GM11168 (cell line): Measurements from ENCODE around the gene SPATA32.

Experiments used
- in situ Hi-C: fragments of 300-500 bp; cut with MboI; formaldehyde crosslinking; loops from one replicate; pipeline ENCODE4 v1.12.0; 2022; ENCODE audit warnings: low sequenced_read_pairs; ENCODE audit not compliant: unreplicated experiment

Gene SPATA32

GRCh38 chr17:45294506-45294905, 32.6 kb upstream of the SPATA32 start:
- in situ Hi-C loops, result no loop called here

GRCh38 chr17:45293413-45294211, 31.7 kb upstream of the SPATA32 start:
- in situ Hi-C loops, result no loop called here

GRCh38 chr17:45292696-45293412, 31.0 kb upstream of the SPATA32 start:
- in situ Hi-C loops, result no loop called here

DNA sequence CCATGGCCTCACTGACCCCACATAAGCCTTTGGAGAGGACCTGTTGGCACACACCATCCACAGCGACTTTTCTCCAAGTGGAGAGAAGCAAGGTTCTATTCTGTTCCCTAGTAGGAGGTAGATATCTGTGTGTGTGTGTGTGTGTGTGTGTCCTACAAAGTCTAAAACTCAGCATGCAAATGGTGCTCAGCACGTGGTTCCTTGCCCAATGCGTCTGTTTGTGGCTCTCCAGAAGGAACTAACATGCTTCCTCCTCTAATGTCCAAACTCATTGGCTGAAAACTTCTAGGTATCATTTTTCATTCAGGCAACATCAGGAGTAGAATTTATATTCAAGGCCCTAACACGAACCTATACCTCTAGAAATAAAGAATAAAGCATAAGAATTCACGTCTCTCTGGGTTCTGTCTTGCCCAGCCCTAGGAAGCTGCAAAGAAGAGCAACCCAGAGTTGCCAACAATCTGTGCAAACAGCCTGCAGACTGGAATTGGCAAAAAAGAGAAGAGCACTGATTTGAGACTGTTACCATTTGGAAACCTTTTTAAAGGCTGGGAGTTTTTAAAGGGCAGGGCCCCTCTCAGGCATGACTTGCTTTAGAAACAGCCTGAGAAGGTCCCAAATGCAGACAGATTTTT, 29.4 kb upstream of the SPATA32 start:
- in situ Hi-C loops, result no loop called here

- in situ Hi-C loops, result no loop called here
Measured at GRCh38 chr17:45290269-45290765, 28.4 kb upstream of the SPATA32 start.

DNA sequence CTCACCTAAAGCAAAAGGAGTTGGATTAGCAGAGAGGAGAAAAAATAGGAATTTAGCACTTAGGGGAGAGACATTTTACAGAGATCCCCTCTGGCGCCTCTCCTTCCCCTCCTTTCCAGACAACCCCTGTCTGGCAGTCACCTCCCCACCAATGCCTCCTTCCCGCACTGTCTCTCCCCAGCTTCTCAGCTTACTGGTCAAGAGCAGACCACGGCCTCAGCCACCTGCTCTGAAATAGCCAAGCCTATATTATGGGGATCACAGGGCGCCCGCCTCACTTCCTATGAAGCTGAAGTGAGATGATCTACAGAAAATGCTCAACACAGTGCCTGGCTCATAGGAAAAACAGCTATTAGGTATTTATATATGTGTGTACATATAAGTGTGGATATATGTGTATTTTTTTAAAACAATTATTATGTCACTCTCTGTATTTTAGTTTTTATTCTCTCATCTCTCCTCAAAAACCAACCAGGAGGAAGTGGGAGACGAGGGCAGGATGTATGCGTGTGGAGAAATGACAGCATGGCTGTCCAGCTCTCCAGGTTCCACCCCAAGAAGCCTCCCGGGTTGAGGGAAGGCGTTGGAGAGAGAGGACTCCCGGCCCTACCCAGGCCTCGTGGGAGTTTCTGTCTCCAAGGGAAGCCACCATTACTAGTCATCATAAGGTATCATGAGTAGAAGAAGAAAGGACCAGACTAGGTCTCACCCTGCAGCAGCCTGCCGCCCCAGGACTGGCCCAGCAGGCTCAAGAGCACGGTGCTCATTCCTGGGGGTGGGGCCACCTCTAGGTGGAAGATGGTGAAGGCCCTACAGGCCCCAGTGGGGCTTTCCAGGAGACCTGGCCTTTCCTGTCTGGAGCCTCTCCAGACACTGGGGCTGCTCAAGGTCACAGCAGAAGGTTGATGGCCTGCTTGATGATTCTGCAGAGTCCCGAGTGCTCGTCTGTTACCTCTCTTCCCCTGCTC, 27.7 kb upstream of the SPATA32 start:
- in situ Hi-C loops, result no loop called here

DNA sequence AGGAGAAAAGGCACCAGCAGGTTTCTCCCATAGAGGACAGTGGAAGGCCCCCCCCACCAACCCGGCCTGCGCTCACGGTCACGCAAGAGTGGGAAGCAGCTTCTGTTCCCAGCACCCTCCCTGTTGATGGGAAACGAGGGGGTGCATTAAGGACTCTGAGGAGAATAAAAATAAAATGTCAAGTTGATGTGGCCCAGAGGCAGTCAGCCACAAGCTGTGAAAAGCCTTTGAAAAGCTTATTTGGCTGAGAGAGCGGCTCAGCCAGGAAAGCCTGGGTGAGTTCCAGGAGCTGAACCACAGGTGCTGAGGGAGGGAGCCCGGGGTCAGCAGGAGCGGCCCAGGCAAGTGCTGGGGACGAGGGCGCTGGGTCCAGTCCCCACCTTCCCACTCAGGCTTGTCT, 26.9 kb upstream of the SPATA32 start:
- in situ Hi-C loops, result no loop called here

DNA sequence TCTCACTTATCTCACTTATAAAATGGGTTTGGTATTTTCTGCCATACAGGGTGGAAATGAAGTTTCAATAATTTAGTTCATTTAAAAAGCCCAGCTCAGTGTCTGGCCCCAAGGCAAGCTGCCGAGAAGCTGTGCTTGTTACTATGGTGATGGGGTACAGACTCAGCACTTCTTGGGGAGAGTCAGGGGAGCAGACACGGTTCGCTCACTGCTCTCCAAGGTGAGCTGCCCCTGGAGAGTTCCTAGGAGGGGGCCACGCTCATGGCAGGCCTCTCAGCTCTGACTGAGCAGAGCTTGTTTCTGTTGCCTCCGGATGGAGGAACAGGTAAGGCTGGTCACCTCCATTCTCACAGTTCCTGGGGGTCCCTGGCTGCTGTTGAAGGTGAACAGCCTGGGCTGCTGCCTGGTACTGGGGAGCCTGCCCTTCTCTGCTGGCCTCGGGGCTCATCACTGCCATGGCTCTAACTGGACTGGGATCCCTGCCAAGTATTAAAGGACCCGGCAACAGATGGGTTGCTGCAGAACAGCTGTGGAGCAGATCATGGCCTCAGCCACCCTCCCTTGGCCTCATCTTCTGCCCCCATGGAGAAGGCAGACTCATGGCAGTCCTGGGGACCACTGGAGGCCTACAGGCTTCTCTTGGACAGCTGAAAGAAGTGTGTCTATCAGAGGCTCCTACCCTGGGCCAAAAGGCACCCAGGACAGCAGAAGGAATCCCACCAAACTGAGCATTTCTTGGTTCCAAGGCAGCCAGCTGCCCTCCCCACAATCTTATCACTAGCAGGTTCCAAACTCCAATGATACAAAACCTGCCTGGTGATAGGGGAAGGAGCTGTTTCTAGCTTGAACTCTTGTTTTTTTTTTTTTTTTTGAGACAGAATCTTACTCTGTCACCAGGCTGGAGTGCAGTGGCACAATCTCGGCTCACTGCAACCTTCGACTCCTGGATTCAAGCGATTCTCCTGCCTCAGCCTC, 25.9 kb upstream of the SPATA32 start:
- in situ Hi-C loops, result no loop called here

GRCh38 chr17:45286286-45286685, 24.4 kb upstream of the SPATA32 start:
- in situ Hi-C loops, result no loop called here

DNA sequence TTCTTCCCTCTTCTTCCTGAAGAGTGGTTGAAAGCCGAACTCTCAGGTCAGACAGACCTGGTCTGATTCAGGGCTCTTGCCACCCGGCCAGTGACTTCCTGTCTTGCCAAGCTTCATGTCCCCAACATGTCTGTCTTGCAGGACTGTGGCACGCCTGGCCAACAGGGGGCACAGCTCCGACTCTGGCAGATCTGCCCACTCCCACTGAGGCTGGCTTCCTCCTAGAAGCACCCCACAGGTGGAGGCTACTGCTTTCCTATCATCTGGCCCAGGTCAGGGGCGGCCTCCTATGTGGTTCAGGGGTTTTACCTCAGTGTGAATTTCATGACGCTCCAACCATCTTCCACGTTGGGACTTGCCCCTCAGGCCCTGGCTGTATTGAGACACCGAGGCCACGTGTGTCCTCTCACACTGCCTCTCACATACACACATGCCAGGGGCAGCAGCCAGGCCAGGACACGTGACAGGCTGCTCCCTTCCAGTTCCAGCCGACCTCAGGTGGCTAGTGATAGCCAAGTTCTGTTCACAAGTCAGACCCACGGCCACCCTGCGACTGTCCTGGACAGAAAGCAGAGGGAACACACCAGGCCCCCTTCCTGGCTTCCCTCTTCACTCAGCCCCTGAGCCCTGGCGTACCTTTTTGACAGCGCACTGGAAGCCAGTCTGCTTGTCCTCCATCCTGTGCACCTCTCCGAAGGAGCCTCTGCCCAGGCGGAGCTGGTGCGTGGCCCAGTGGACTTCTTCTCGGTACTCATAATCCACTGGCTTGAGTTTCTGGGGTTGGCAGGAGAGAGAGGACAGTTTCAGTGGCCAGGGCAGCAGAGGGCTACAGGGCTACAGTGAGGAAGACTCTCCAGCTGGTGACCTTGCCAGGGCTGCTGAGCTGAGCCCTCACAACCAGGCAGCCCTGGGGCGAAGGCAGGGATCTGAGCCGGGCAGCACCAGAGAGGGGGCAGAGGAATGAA, 22.6 kb upstream of the SPATA32 start:
- in situ Hi-C loops, result no loop called here

GRCh38 chr17:45283711-45284110, 21.8 kb upstream of the SPATA32 start:
- in situ Hi-C loops, result no loop called here

DNA sequence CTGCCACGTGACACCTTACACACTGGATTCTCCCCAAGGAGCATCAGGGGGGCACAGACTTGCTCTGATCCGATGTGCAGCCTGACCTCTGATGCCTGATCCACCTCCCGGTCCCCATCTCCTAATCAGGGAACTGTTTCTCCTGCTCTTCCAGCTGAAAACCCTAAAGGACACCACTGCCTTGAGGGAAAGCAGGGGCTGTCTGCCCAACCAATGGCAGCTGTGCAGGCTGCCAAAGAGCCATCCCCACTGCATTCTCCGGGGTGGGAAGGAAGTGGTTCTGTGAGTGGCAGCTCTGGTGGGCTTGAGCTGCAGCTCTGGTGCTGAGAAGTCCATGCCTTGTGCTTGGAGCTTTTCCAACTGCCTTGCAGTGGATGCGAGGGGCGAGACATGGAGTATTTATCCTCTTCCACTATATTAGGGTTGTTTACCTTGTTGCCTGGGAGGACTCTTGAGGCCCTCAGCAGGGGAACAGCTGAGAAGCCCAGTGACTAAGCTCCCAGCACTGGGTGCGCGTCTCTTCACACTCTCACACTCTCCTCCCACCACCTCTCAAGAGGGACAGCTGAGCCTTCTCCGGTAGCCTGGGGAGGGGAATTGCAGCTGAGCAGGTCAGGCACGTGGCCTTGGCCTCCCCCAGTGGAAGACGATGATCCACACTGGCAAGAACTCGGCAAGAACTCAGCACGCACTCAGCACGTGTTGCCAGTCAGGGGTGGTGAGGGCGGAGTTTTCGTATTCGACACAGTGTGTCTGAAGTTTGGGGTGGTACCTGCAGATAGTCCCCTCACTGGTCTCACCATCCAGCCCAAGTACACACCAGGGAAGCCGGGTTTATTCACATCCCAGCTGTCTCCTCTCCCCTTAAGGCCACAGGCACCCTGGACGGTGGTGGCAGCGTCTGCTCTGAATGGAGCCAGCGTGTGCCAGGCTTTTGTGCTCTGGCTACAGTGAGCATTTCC, 21.1 kb upstream of the SPATA32 start:
- in situ Hi-C loops, result no loop called here

DNA sequence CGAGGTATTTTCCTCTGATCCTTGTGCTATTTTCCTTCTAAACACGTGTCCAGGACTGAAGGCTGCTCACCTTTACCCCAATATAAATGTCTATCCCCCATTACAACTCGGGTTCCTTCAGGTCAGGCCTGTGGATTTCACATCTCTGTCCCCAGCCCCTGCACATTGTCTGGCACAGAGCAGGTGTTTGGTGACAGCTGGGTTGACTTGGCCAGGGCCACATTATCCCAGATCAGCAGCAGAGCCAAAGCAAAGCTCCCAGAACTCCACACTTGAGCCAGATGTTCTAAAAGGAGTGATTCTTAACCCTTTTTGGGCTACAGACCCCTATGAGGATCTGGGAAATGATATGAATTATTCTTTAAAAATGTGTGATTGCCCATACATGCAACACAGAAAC, 18.0 kb upstream of the SPATA32 start:
- in situ Hi-C loops, result loop anchor here (5.0 kb wide), 1 partner anchor 107 kb away; no protein-coding TSS in a partner anchor

DNA sequence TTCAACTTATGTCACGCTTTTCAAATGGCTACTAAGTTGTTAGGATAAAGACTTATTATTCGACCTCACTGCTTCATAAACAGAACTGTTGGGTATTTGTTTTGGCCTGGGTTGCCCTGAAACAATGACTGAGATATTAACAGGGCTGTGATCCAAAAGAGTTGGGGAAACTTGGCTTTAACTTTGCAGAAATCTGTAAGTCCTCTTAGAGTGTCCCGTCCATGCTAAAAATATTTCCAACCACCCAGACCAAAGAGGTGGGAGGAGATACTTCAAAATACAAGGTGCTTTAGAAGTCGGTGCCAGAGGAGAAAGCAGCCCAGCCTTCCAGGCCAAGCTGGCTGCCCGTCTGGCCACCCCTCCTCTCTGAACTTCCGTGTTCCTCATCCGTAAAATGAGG, 16.1 kb upstream of the SPATA32 start:
- in situ Hi-C loops, result loop anchor here (5.0 kb wide), 1 partner anchor 109 kb away; no protein-coding TSS in a partner anchor

DNA sequence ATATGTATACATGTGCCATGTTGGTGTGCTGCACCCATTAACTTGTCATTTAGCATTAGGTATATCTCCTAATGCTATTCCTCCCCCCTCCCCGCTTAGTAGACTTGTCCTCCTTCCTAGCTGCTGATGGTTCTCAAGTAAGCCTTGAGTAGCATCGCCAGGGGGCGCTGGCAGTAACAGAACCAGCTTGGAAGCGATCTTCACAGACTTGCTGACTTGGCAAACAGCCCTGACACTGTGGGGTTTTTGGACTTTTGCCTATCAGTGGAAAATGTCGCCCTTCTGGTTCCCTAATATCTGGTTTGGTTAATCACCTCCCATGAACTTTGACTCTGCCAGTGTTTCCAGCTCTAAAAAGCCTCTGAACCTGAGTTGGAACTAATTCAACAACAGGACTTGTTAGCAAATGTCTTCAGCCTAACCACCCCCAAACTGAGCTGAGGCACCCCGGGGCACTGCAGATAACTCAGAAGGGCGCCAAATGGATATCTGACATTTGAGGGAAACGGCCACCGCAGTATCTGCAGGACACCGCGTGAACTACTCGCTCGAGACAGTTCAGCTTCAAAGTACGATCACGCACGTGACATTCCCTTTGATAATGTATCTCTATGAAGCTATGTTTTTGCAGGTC, 15.4 kb upstream of the SPATA32 start:
- in situ Hi-C loops, result loop anchor here (5.0 kb wide), 1 partner anchor 110 kb away; no protein-coding TSS in a partner anchor

- in situ Hi-C loops, result loop anchor here (5.0 kb wide), 1 partner anchor 111 kb away; no protein-coding TSS in a partner anchor
Measured at GRCh38 chr17:45276031-45276430, 14.1 kb upstream of the SPATA32 start.
